ENCODE measurements around the gene FMNL1.
"Not testable (repeated sequence)": the region's sequence is repeated elsewhere in the genome, so short reads cannot be mapped to it uniquely, and the experiment has no call there.

Gene FMNL1

GRCh38 chr17:45248132-45248957, 26.7 kb downstream of the FMNL1 start:
- Mint-ChIP-seq H3K9me3 (no peaks in the 10 kb centered on the region), H3K4me1 (ENCODE audit: low read depth) (peaks cover 46% of the 10 kb centered on the region), H3K27me3 (ENCODE audit: low read depth) (no peaks in the 10 kb centered on the region), H3K4me3 (peak overlapping the region; percentile 84), H3K27ac (peak overlapping the region; percentile 85), H3K36me3 (ENCODE audit: low read depth) (peaks cover 55% of the 10 kb centered on the region)
- DNase-seq (ENCODE audit: low spot score), result peak; percentile 76

- no peaks in the 10 kb centered on the region for H3K27me3 Mint-ChIP-seq (ENCODE audit: low read depth)
- H3K4me3 Mint-ChIP-seq, result no peak overlapping the region
- H3K9me3 Mint-ChIP-seq, result no peaks in the 10 kb centered on the region
- H3K36me3 Mint-ChIP-seq (ENCODE audit: low read depth), result peaks cover 31% of the 10 kb centered on the region
- no peak for DNase-seq (ENCODE audit: low spot score)
- peaks cover 38% of the 10 kb centered on the region for H3K4me1 Mint-ChIP-seq (ENCODE audit: low read depth)
- no peak overlapping the region for H3K27ac Mint-ChIP-seq
Measured at GRCh38 chr17:45251931-45252330, 30.2 kb downstream of the FMNL1 start.

- Mint-ChIP-seq H3K36me3 (ENCODE audit: low read depth) (peaks cover 28% of the 10 kb centered on the region), H3K27ac (peak overlapping the region; percentile 28), H3K4me1 (ENCODE audit: low read depth) (peaks cover 38% of the 10 kb centered on the region)
- not testable (repeated sequence) for H3K27me3 Mint-ChIP-seq (ENCODE audit: low read depth); DNase-seq (ENCODE audit: low spot score); H3K9me3 Mint-ChIP-seq; H3K4me3 Mint-ChIP-seq
Measured at GRCh38 chr17:45253237-45253636, 31.6 kb downstream of the FMNL1 start.

GRCh38 chr17:45253879-45254278, 32.2 kb downstream of the FMNL1 start:
- Mint-ChIP-seq H3K4me1 (ENCODE audit: low read depth) (peaks cover 31% of the 10 kb centered on the region), H3K36me3 (ENCODE audit: low read depth) (peaks cover 21% of the 10 kb centered on the region)
- no peak for DNase-seq (ENCODE audit: low spot score)

GRCh38 chr17:45255358-45255757, 33.7 kb downstream of the FMNL1 start:
- DNase-seq (ENCODE audit: low spot score), result no peak
- H3K36me3 Mint-ChIP-seq (ENCODE audit: low read depth), result peaks cover 11% of the 10 kb centered on the region
- H3K27me3 Mint-ChIP-seq (ENCODE audit: low read depth), result no peaks in the 10 kb centered on the region
- peaks cover 25% of the 10 kb centered on the region for H3K4me1 Mint-ChIP-seq (ENCODE audit: low read depth)
- no peaks in the 10 kb centered on the region for H3K9me3 Mint-ChIP-seq
- no peak overlapping the region for H3K4me3 Mint-ChIP-seq
- H3K27ac Mint-ChIP-seq, result peak overlapping the region; percentile 10

More at GRCh38 chr17:45253879-45254278, 32.2 kb downstream of the FMNL1 start:
- Mint-ChIP-seq H3K27ac (peak overlapping the region; percentile 27), H3K9me3 (no peaks in the 10 kb centered on the region), H3K27me3 (ENCODE audit: low read depth) (no peaks in the 10 kb centered on the region), H3K4me3 (no peak overlapping the region)

GRCh38 chr17:45256114-45256966, 34.7 kb downstream of the FMNL1 start:
- Mint-ChIP-seq H3K27ac (peak overlapping the region; percentile 22), H3K4me1 (ENCODE audit: low read depth) (peaks cover 26% of the 10 kb centered on the region), H3K27me3 (ENCODE audit: low read depth) (no peaks in the 10 kb centered on the region), H3K4me3 (peak overlapping the region; percentile 34), H3K36me3 (ENCODE audit: low read depth) (peaks cover 6% of the 10 kb centered on the region), H3K9me3 (no peaks in the 10 kb centered on the region)
- DNase-seq (ENCODE audit: low spot score), result no peak

GRCh38 chr17:45257115-45257514, 35.4 kb downstream of the FMNL1 start:
- no peak for DNase-seq (ENCODE audit: low spot score)
- no peaks in the 10 kb centered on the region for H3K27me3 Mint-ChIP-seq (ENCODE audit: low read depth)
- peaks cover 26% of the 10 kb centered on the region for H3K4me1 Mint-ChIP-seq (ENCODE audit: low read depth)
- no peaks in the 10 kb centered on the region for H3K9me3 Mint-ChIP-seq
- H3K27ac Mint-ChIP-seq, result peak overlapping the region; percentile 43
- H3K4me3 Mint-ChIP-seq, result no peak overlapping the region
- H3K36me3 Mint-ChIP-seq (ENCODE audit: low read depth), result peaks cover 8% of the 10 kb centered on the region

- DNase-seq (ENCODE audit: low spot score), result no peak
- H3K4me3 Mint-ChIP-seq, result no peak overlapping the region
- peaks cover 21% of the 10 kb centered on the region for H3K4me1 Mint-ChIP-seq (ENCODE audit: low read depth)
- no peak overlapping the region for H3K27ac Mint-ChIP-seq
- H3K36me3 Mint-ChIP-seq (ENCODE audit: low read depth), result peaks cover 13% of the 10 kb centered on the region
- no peaks in the 10 kb centered on the region for H3K27me3 Mint-ChIP-seq (ENCODE audit: low read depth)
- H3K9me3 Mint-ChIP-seq, result no peaks in the 10 kb centered on the region
Measured at GRCh38 chr17:45258981-45259380, 37.3 kb downstream of the FMNL1 start.

- Mint-ChIP-seq H3K4me1 (ENCODE audit: low read depth) (peaks cover 21% of the 10 kb centered on the region), H3K36me3 (ENCODE audit: low read depth) (peaks cover 18% of the 10 kb centered on the region), H3K27me3 (ENCODE audit: low read depth) (no peaks in the 10 kb centered on the region), H3K9me3 (no peaks in the 10 kb centered on the region), H3K4me3 (no peak overlapping the region), H3K27ac (peak overlapping the region; percentile 16)
- DNase-seq (ENCODE audit: low spot score), result no peak
Measured at GRCh38 chr17:45260204-45260783, 38.6 kb downstream of the FMNL1 start.

GRCh38 chr17:45261577-45262515, 40.2 kb downstream of the FMNL1 start, which contains the start of gene SPATA32:
SPATA32 (minus strand) TSS chr17:45262094; CDS start chr17:45262016, 78 bp downstream.
- peak within 1 kb of the TSS; percentile 75 for H3K4me3 Mint-ChIP-seq
- peak within 1 kb of the TSS; percentile 83 for H3K27ac Mint-ChIP-seq
- H3K4me1 Mint-ChIP-seq (ENCODE audit: low read depth), result peaks cover 17% of the 10 kb centered on the region
- H3K36me3 Mint-ChIP-seq (ENCODE audit: low read depth), result peaks cover 23% of the 10 kb centered on the region
- peak; percentile 46 for DNase-seq (ENCODE audit: low spot score)
- H3K27me3 Mint-ChIP-seq (ENCODE audit: low read depth), result no peaks in the 10 kb centered on the region
- H3K9me3 Mint-ChIP-seq, result no peaks in the 10 kb centered on the region

GRCh38 chr17:45262516-45263476, 41.1 kb downstream of the FMNL1 start:
- Mint-ChIP-seq H3K27me3 (ENCODE audit: low read depth) (no peaks in the 10 kb centered on the region), H3K4me3 (peak overlapping the region; percentile 75), H3K27ac (peak overlapping the region; percentile 83), H3K4me1 (ENCODE audit: low read depth) (peaks cover 12% of the 10 kb centered on the region), H3K36me3 (ENCODE audit: low read depth) (peaks cover 31% of the 10 kb centered on the region), H3K9me3 (no peaks in the 10 kb centered on the region)
- no peak for DNase-seq (ENCODE audit: low spot score)

- Mint-ChIP-seq H3K27ac (no peak overlapping the region), H3K4me1 (ENCODE audit: low read depth) (peaks cover 12% of the 10 kb centered on the region), H3K36me3 (ENCODE audit: low read depth) (peaks cover 36% of the 10 kb centered on the region), H3K9me3 (no peaks in the 10 kb centered on the region), H3K4me3 (no peak overlapping the region), H3K27me3 (ENCODE audit: low read depth) (no peaks in the 10 kb centered on the region)
- DNase-seq (ENCODE audit: low spot score), result no peak
Measured at GRCh38 chr17:45263477-45263860, 41.8 kb downstream of the FMNL1 start.
